ENCODE data around the gene FAM229A.

GRCh38 chr1:32330558-32331151 lies 31.6 kb downstream of the FAM229A start:
- TF ChIP-seq POLR2A (IDR thresholded peaks at IDR 0.05) = no peak
- TF ChIP-seq CTCF (IDR thresholded peaks at IDR 0.05) = no peak
- no peak for TF ChIP-seq EP300 (IDR thresholded peaks at IDR 0.05)

All from tibial nerve (tissue), 4 donors.